SU-DHL-6 (cell line): Measurements from ENCODE around the gene FAM227B.

Experiments
- H2AFZ ChIP-seq: fragments of 200-600 bp; sonication (generic); 2 replicates; pipeline ENCODE4 v1.6.1; 2014; ENCODE audit warnings: low read depth, mild to moderate bottlenecking, moderate library complexity, mixed read lengths, antibody characterized with exemption, low read length; ENCODE audit not compliant: severe bottlenecking
- H3F3A ChIP-seq: fragments of 200-600 bp; shearing (Covaris generic); 2 replicates; pipeline ENCODE4 v1.6.0; 2016; ENCODE audit warnings: antibody characterized with exemption, mild to moderate bottlenecking; ENCODE audit not compliant: insufficient read depth
- H3K27ac ChIP-seq: fragments of 200-600 bp; sonication (generic); 2 replicates; pipeline ENCODE4 v1.5.1; 2016; ENCODE audit warnings: low read depth, mild to moderate bottlenecking, low read length, moderate library complexity, mixed read lengths
- H3K27me3 ChIP-seq: fragments of 200-600 bp; sonication (generic), shearing (Covaris generic); 2 replicates; pipeline ENCODE4 v1.6.0; 2014; ENCODE audit warnings: mild to moderate bottlenecking, low read length
- H3K36me3 ChIP-seq: fragments of 200-600 bp; sonication (generic); 2 replicates; pipeline ENCODE4 v1.6.1; 2014; ENCODE audit warnings: mild to moderate bottlenecking, low read length, mixed read lengths
- H3K4me2 ChIP-seq: fragments of 300-600, 200-600 bp; shearing (Covaris generic), sonication (generic); 2 replicates; pipeline ENCODE4 v1.6.0; 2014; ENCODE audit warnings: low read length, low read depth, mild to moderate bottlenecking; ENCODE audit not compliant: poor library complexity, severe bottlenecking
- H3K4me3 ChIP-seq: fragments of 200-600 bp; sonication (generic); 2 replicates; pipeline ENCODE4 v1.5.1; 2014; ENCODE audit warnings: antibody characterized with exemption, low read length, mild to moderate bottlenecking, mixed read lengths; ENCODE audit not compliant: insufficient read depth, poor library complexity, severe bottlenecking
- H3K79me2 ChIP-seq: fragments of 200-600 bp; sonication (generic); 2 replicates; pipeline ENCODE4 v1.6.1; 2014; ENCODE audit warnings: mild to moderate bottlenecking, low read length, moderate library complexity; ENCODE audit not compliant: insufficient read depth
- H3K9ac ChIP-seq: fragments of 200-600 bp; sonication (generic); 2 replicates; pipeline ENCODE4 v1.7.0; 2014; ENCODE audit warnings: mild to moderate bottlenecking, low read length
- H3K9me2 ChIP-seq: fragments of 200-600 bp; sonication (generic); replicated peaks from 2 replicates; pipeline ENCODE4 v1.6.1; 2014; ENCODE audit warnings: low read length; ENCODE audit not compliant: insufficient read depth
- H3K9me3 ChIP-seq: fragments of 200-600 bp; sonication (generic); 2 replicates; pipeline ENCODE4 v1.6.1; 2014; ENCODE audit warnings: low read length, mixed read lengths; ENCODE audit not compliant: insufficient read depth
- H4K20me1 ChIP-seq: fragments of 200-600 bp; sonication (generic); 2 replicates; pipeline ENCODE4 v1.6.1; 2014; ENCODE audit warnings: low read depth, mild to moderate bottlenecking, antibody characterized with exemption, low read length, moderate library complexity, mixed read lengths
- CTCF ChIP-seq: fragments of 200-600 bp; sonication (generic); IDR thresholded peaks from one replicate; pipeline ENCODE4 v1.5.1; 2017; ENCODE audit warnings: antibody characterized with exemption, mild to moderate bottlenecking, low read length, moderate library complexity; ENCODE audit not compliant: insufficient read depth, poor library complexity, severe bottlenecking
- EZH2phosphoT487 ChIP-seq: fragments of 200-600 bp; sonication (generic), shearing (Covaris generic); conservative IDR thresholded peaks from 2 replicates; pipeline ENCODE4 v1.6.1; 2018; ENCODE audit warnings: mild to moderate bottlenecking, antibody characterized with exemption, low read length, moderate library complexity, mixed read lengths

The FAM227B gene

DNA sequence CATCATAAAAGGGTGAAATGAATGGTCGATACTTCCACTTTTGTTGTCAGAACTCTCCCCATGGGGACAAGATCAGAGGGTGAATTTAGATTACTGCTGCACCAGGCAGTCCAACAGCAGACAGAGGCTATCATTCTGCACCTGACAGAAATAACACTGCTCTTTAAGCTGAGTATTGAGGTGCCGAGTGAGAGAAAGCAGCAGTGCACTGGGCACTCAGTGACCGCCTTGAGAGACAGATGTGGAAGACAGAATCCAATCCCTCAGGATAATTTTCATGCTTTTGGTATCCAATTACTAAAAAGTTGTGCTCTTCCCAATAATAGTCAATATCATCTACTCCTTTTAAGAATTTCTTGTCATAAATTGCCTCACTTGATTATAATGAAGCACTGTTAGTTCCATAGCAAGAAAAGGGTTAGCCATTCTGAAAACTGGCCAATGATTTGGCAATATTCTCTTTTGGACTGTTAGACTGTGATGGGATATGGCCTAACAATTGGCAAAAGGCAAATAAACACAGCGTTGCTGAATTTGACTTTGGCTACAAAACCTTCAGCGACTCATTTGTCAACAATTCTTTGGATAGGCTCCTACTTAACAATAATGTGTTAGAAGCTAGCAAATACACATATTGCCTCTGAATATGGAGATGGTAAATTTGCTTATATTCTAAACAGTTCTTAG, 192.1 kb downstream of the FAM227B start:
- H3K9me2 ChIP-seq, result no peaks in the 10 kb centered on the region
- H3K4me2 ChIP-seq, result no peak overlapping the region
- H3K36me3 ChIP-seq, result no peaks in the 10 kb centered on the region
- no peaks in the 10 kb centered on the region for H3K9me3 ChIP-seq
- no peaks in the 10 kb centered on the region for H3K27me3 ChIP-seq
- H3K9ac ChIP-seq, result no peak overlapping the region
- H3K4me3 ChIP-seq, result no peak overlapping the region
- no peak overlapping the region for H2AFZ ChIP-seq
- H3K79me2 ChIP-seq, result no peaks in the 10 kb centered on the region
- H3F3A ChIP-seq, result no peaks in the 10 kb centered on the region
- no peak for TF ChIP-seq CTCF
- H4K20me1 ChIP-seq, result no peaks in the 10 kb centered on the region
- H3K27ac ChIP-seq, result no peak overlapping the region

DNA sequence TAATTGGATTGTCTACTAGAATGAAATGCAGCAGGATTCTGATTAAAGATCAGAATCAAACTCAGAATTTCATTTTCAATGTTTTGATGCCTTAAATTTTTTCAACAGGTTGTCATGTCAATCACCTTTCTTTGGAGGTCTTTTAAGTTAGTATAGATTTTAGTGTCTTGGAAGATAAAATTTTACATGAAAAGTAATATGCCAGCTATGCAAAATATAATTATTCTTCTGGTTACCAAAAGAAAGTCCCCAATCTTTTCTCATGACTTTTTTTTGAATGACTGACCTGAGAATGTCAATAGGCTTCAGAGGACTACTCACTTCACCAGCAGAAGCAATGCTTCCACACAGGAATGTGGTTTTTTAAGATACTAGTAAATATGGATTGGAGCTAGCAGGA, 193.2 kb downstream of the FAM227B start:
- H3F3A ChIP-seq, result no peaks in the 10 kb centered on the region
- no peaks in the 10 kb centered on the region for H3K36me3 ChIP-seq
- H3K79me2 ChIP-seq, result no peaks in the 10 kb centered on the region
- no peaks in the 10 kb centered on the region for H4K20me1 ChIP-seq
- no peak overlapping the region for H3K4me2 ChIP-seq
- no peak overlapping the region for H3K27ac ChIP-seq
- H3K9me2 ChIP-seq, result no peaks in the 10 kb centered on the region
- no peaks in the 10 kb centered on the region for H3K9me3 ChIP-seq
- H2AFZ ChIP-seq, result no peak overlapping the region
- TF ChIP-seq CTCF (no peak), EZH2phosphoT487 (no peak)
- no peaks in the 10 kb centered on the region for H3K27me3 ChIP-seq
- H3K9ac ChIP-seq, result no peak overlapping the region
- H3K4me3 ChIP-seq, result no peak overlapping the region

GRCh38 chr15:49424954-49425353, 195.7 kb downstream of the FAM227B start:
- Histone ChIP-seq H3K9me3 (no peaks in the 10 kb centered on the region), H3K27me3 (no peaks in the 10 kb centered on the region), H3K4me3 (no peak overlapping the region), H2AFZ (no peak overlapping the region), H4K20me1 (no peaks in the 10 kb centered on the region), H3K4me2 (no peak overlapping the region), H3K79me2 (no peaks in the 10 kb centered on the region), H3K9ac (no peak overlapping the region), H3K27ac (no peak overlapping the region), H3F3A (no peaks in the 10 kb centered on the region), H3K36me3 (no peaks in the 10 kb centered on the region), H3K9me2 (no peaks in the 10 kb centered on the region)
- no peak for TF ChIP-seq CTCF
- no peak for TF ChIP-seq EZH2phosphoT487
